NCI-H510A (cell line): ENCODE measurements around the gene GTF2B.
"Not testable (repeated sequence)": the region's sequence is repeated elsewhere in the genome, so short reads cannot be mapped to it uniquely, and the experiment has no call there.

Experiments used
- DNase-seq: peaks from one replicate; lab custom pipeline; 2025; lab: John Stamatoyannopoulos, UW

GTF2B gene

DNA sequence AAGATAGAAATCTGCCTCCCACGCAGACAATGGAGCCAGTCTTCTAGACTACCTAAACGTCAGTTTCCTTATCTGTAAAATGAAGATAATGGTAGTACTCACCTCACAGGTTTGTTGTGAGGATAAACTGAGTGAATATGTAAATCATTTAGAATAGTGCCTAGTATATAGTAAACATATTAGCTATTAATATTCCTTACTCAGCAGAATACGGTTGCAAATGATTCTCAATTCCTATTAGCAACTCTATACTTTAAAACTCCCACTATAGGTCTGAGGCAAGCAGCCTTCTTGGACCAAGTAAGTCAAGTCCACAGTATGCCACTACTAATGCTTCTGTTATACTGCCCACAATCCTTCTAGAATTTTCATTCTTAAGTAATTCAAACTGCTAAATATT, 5.4 kb downstream of the GTF2B start:
- DNase-seq, result no peak

- DNase-seq, result no peak
These were observed 8.2 kb downstream of the GTF2B start for GRCh38 chr1:88883156-88883555.

- not testable (repeated sequence) for DNase-seq
These were observed 10.7 kb downstream of the GTF2B start for GRCh38 chr1:88880717-88881116.

- no peak for DNase-seq
These were observed 12.6 kb downstream of the GTF2B start for GRCh38 chr1:88878731-88879130.

- DNase-seq, result no peak
These were observed 13.5 kb downstream of the GTF2B start for GRCh38 chr1:88877911-88878310.

DNA sequence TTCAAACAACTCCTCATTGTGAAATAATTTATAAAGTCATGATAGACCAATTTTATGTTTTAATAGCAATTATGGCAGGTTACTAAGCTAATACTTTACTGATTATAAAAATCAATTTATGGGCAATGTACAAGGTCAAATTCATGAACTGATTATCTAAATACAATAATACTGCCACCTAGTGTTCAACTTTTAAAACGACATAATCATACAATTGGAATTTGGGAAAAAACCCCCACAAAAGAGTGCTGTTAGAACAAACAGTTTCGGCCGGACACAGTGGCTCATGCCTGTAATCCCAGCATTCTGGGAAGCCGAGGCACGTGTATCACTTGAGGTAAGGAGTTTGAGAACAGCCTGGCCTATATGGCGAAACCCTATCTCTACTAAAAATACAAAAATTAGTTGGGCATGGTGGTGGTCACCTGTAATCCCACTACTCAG, 14.0 kb downstream of the GTF2B start:
- DNase-seq, result peak; percentile 5

DNA sequence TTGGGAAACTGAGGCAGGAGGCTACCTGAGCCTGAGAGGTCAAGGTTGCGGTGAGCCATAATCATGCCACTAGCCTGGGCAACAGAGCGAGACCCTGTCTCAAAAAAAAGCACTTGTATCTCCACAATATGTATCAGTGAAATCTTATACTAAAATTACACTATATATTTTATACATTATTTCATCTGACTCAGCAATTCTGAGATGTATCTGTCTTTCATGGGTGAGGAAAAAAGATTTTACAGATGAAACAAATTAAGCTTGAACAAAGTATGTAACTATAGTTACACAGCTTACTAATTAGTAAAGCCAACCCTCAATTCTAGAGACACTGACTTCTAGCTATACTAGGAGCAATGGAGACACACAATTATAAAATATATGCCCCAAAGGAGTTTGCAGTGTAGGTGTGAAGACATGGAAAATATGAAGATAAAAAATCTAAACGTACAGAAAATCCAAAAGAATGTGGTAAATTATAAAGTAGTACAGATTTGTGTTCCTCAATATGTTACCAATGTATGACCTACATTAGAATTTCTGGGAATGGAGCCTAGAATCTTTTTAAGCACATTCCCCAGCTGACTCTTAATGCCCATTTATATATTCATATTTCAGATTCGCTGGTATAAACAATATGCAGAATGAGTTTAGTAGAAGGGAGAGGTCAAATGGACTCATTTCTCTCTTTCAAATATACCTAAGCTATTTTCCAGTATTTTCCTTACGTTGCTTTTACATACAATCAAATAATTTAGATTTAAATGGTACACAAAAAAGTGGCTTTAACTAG, 14.6 kb downstream of the GTF2B start:
- DNase-seq, result no peak

DNA sequence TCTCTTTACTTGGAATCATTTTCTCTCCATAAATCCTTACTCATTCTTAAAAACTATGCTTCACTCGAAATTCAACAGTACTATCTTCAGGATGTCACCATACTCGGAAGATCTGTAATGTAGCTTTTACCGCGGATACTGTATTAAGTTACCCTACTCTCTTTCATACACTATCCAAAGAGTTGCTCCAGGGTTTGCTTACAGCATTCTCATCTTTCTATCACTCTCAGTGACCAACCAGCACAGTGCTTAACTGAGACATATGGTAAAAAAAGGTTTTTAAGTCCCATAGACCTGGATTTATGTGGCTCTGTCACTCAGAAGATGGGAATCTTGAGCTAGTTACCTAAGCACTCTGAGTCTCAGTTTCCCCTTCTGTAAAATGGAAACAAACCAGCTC, 15.8 kb downstream of the GTF2B start:
- no peak for DNase-seq

DNA sequence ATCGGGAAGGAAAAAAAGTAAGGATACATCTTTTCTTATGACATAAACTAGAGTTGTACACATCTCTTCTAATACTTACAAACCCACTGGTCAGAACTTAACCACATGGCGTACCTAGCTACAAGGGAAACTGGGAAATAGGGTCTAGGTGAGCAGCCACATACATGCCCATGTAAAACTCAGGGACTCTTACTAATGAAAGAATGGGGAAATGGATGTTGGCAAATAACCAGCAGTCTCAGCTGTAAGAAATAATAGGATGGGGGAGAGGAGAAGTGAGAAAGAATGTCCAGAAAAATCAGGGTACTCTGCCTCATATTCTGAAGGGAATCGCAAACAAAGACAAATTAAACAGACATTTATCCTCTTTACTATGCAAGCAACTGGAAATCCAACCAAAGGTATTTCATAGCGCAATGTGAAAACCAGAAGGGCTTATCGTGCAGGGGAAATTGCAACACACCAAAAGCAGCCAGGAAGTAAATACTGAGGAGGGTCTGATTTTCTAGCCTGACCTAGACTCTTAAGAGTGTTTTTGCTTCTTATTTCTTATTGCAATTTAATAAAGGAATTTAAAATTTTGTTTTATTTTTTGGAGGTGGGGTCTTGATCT, 17.5 kb downstream of the GTF2B start:
- DNase-seq, result no peak

DNA sequence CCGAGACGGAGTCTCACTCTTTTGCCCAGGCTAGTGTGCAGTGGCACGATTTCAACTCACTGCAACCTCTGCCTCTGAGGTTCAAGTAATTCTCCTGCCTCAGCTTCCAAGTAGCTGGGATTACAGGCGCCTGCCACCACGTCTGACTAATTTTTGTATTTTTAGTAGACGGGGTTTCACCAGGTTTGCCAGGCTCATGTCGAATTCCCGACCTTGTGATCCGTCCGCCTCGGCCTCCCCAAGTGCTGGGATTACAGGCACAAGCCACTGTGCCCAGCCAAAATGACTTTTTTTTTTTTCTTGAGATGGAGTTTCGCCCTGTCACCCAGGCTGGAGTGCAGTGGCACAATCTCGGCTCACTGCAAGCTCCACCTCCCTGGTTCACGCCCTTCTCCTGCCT, 21.7 kb downstream of the GTF2B start:
- DNase-seq, result not testable (repeated sequence)

DNA sequence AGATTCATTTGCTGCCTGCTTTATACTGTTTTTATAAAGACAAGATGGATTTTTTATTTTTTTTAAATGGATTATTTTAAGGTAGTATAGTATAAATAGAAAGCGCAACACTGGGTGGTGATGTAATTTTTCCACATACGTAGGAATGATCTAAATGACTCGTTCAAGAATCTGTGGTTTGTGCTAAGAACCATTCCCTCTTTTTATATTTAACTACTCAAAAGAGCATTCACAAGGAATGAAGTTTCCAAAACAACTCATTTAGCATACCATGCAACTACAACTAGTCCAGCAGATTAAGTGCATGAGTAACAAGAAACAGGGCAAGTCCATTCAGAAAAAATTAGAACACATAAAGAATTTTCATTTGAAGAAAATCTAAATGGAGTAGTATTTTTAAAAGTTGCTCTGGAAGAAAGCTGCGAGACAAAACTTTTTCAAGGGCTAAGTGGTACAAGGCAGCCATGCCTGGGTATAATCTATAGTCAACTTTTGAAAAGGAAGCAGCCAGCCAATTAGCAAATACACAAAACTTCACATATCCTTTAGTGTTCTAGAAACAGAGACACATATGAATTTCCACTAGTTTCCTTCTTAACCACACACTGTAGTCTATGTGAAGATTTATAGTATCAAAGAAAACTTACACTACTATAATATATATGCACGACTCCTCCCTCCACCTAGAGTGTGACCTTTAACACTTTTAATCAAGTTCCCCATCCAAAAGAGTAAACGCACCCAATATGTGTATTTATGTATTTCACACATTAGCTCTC, 23.4 kb downstream of the GTF2B start:
- DNase-seq, result no peak

GRCh38 chr1:88851303-88852063, 39.9 kb downstream of the GTF2B start:
- no peak for DNase-seq

DNA sequence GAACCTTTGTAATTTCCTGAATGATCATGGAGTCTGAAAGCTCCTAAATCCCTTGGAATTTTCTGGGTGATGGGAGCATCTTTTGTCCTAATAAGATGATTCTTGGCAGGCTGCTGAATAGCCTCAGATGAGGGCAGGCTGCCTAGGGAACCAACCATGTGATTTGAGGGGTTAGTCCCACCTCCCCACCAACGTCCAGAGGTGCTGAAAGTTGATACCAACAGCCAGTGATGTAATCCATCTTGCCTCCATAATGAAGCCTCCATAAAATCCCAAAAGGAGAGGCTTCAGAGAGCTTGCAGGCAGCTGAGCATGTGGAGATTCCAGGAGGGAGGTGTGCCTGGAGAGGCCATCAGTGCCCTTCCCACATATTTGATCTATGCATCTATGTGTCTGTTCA, 43.7 kb downstream of the GTF2B start:
- DNase-seq, result no peak

GRCh38 chr1:88825721-88826120, 65.6 kb downstream of the GTF2B start:
- peak; percentile 50 for DNase-seq

GRCh38 chr1:88819642-88820041, 71.7 kb downstream of the GTF2B start:
- not testable (repeated sequence) for DNase-seq

GRCh38 chr1:88813471-88813870, 77.9 kb downstream of the GTF2B start:
- DNase-seq, result no peak

GRCh38 chr1:88812366-88812765, 79.0 kb downstream of the GTF2B start:
- DNase-seq, result no peak

GRCh38 chr1:88803444-88803843, 87.9 kb downstream of the GTF2B start:
- no peak for DNase-seq

DNA sequence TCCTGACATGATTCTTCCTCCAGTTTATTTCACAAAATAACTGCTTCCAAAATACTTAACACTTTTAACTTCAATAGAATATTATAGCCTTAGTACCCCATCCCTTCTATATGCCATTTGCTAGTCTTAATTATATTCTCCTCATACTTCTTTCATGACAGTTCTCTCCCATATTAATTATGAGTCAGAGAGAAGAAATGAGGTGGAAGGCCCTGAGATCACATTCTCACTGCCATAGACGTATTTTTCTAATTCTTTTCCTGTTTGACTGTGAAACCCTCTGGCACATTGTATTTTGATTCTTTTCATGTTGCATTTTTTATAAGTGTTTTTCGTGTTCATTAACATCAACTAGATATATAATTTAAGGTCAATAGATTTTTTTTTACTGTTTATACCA, 88.4 kb downstream of the GTF2B start:
- no peak for DNase-seq
